Omental fat pad (tissue), 4 donors: Measurements from ENCODE around the gene SH3PXD2A. TPM values are rescaled to one million over a fixed set of nuclear protein-coding genes. Genes with fewer than 3 reads are reported as not detected.

Experiments used
- ATAC-seq: fragments of 150-250 bp; one replicate; pipeline ENCODE4 v1.9.1; 2016; ENCODE audit warnings: mild to moderate bottlenecking, moderate library complexity; ENCODE audit not compliant: low FRiP score
- DNase-seq: peaks from one replicate; pipeline ENCODE4 v3.0.0-alpha.2; 2019; ENCODE audit warnings: low spot score
- CTCF ChIP-seq, 3 donors: fragments of 450-650 bp; IDR thresholded peaks; one replicate each; pipeline ENCODE4 v1.5.1; 2016 to 2017; ENCODE audit warnings: antibody characterized with exemption in 3 of 3, mild to moderate bottlenecking in 3 of 3, moderate library complexity in 2 of 3
- total RNA-seq, 4 donors: library from RNA; depleted of rRNA; stranded (reverse); fragments of >200 nt; gene quantifications; one replicate each; pipeline ENCODE4 v1.1.0, GENCODE V29; 2016

Gene SH3PXD2A
- total RNA-seq, 4 donors from 2014 or later: 21.0 to 36.3 (median 22.5) TPM

DNA sequence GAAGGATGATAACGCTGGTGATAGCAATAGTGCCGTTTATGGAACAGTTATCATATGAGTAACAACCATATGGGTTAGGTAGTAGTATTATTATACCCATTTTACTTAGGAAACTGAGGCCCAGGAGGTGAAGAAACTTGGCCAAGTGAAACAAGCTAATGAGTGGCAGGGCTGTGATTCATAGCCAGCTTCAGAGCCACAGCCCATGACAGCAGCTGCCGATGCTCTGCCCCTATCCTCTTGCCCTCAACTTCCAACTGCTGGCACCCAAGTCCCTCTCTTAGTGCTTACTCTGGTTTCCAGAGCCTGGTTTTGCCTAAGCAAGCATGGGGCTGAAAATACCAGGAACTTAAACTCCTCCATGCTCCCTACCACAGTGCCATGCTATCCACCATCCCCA, 12.3 kb downstream of the SH3PXD2A start:
- no peak for ATAC-seq
- no peak for TF ChIP-seq CTCF (IDR thresholded peaks at IDR 0.05)
- no peak for DNase-seq

GRCh38 chr10:103842605-103843004, 12.8 kb downstream of the SH3PXD2A start:
- no peak for DNase-seq
- ATAC-seq: no peak
- TF ChIP-seq CTCF (IDR thresholded peaks at IDR 0.05): no peak

DNA sequence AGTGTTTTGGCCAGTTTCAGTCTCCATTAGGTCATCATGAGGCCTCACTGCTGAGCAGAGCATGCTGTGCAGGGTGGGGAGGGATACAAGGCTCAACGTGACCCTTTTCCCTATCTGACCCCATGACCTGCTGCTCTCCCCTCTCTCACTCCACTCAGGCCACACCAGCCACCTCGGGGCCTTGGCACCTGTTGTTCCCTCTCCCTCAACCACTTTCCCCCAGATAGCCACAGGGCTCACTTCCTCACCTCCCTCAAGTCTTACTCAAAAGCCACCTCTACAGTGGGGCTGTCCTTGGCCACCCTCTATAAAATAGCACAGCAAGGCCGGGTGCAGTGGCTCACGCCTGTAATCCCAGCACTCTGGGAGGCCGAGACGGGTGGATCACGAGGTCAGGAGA, 13.9 kb downstream of the SH3PXD2A start:
- no peak for ATAC-seq

DNA sequence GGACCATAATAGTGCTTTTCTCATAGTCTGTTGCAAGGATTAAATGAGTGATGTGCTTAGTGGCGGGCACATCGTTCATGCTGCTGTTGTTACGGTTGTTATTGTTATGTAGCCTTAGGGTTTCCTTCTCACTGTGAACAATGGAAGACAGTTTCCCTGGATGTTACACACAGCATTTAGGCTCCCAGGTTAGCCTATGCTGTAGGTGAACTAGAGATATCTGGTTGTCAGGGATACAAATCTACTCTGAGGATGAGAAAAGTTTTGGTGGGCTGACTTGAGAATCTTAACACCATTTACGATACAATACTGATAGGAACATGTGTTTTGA, 14.7 kb downstream of the SH3PXD2A start:
- DNase-seq (no peak), ATAC-seq (no peak)
- no peak for TF ChIP-seq CTCF (IDR thresholded peaks at IDR 0.05)

More for the DNA sequence above, 13.9 kb downstream of the SH3PXD2A start:
- no peak for TF ChIP-seq CTCF (IDR thresholded peaks at IDR 0.05)
- DNase-seq: no peak

GRCh38 chr10:103839872-103840739, 15.3 kb downstream of the SH3PXD2A start:
- DNase-seq (no peak), ATAC-seq (no peak)
- no peak for TF ChIP-seq CTCF (IDR thresholded peaks at IDR 0.05)

DNA sequence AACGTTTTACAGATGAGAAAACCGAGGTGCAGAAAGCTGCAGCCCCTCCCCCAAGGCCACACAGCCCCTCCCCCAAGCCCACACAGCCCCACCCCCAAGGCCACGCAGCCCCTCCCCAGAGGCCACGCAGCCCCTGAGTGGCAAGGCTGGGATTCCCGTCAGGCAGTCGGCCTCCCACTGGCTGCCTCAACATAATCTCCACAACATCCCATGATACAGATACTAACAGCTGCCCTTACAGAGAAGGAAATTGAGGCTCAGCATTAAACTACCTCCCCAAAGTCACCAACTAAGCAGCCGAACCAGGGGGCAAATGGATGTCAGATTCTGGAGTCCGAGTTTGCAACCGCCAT, 15.9 kb downstream of the SH3PXD2A start:
- no peak for TF ChIP-seq CTCF (IDR thresholded peaks at IDR 0.05)
- ATAC-seq (no peak), DNase-seq (no peak)

- ATAC-seq: no peak
- DNase-seq: no peak
- TF ChIP-seq CTCF (IDR thresholded peaks at IDR 0.05): no peak
Observed at GRCh38 chr10:103838862-103839518, 16.4 kb downstream of the SH3PXD2A start.
